ENCODE results near the gene WNT8B.

WNT8B gene

GRCh38 chr10:100489396-100489795 lies 26.6 kb downstream of the WNT8B start:
- no peak for TF ChIP-seq CTCF (IDR thresholded peaks at IDR 0.05; ENCODE audit: control insufficient read depth, insufficient read depth, low read depth, low read length, missing control alignments)
- DNase-seq (ENCODE audit: low read depth): no peak
- H3K4me3 ChIP-seq (ENCODE audit: control insufficient read depth, low read depth, low read length): no peak overlapping the region

GRCh38 chr10:100490531-100490930 lies 27.7 kb downstream of the WNT8B start:
- DNase-seq (ENCODE audit: low read depth): no peak
- H3K4me3 ChIP-seq (ENCODE audit: control insufficient read depth, low read depth, low read length): no peak overlapping the region
- no peak for TF ChIP-seq CTCF (IDR thresholded peaks at IDR 0.05; ENCODE audit: control insufficient read depth, insufficient read depth, low read depth, low read length, missing control alignments)

- no peak for DNase-seq (ENCODE audit: low read depth)
- H3K4me3 ChIP-seq (ENCODE audit: control insufficient read depth, low read depth, low read length): no peak overlapping the region
- TF ChIP-seq CTCF (IDR thresholded peaks at IDR 0.05; ENCODE audit: control insufficient read depth, insufficient read depth, low read depth, low read length, missing control alignments): no peak
Measured at GRCh38 chr10:100496567-100496966, 33.8 kb downstream of the WNT8B start.

- no peak for TF ChIP-seq CTCF (IDR thresholded peaks at IDR 0.05; ENCODE audit: control insufficient read depth, insufficient read depth, low read depth, low read length, missing control alignments)
- no peak overlapping the region for H3K4me3 ChIP-seq (ENCODE audit: control insufficient read depth, low read depth, low read length)
- DNase-seq (ENCODE audit: low read depth): no peak
Measured at GRCh38 chr10:100498059-100498458, 35.2 kb downstream of the WNT8B start.

- no peak for DNase-seq (ENCODE audit: low read depth)
- no peak overlapping the region for H3K4me3 ChIP-seq (ENCODE audit: control insufficient read depth, low read depth, low read length)
- no peak for TF ChIP-seq CTCF (IDR thresholded peaks at IDR 0.05; ENCODE audit: control insufficient read depth, insufficient read depth, low read depth, low read length, missing control alignments)
Measured at GRCh38 chr10:100501423-100501822, 38.6 kb downstream of the WNT8B start.

- TF ChIP-seq CTCF (IDR thresholded peaks at IDR 0.05; ENCODE audit: control insufficient read depth, insufficient read depth, low read depth, low read length, missing control alignments): no peak
- H3K4me3 ChIP-seq (ENCODE audit: control insufficient read depth, low read depth, low read length): no peak overlapping the region
- DNase-seq (ENCODE audit: low read depth): no peak
Measured at GRCh38 chr10:100502926-100503494, 40.2 kb downstream of the WNT8B start.

GRCh38 chr10:100504096-100504495 lies 41.3 kb downstream of the WNT8B start:
- TF ChIP-seq CTCF (IDR thresholded peaks at IDR 0.05; ENCODE audit: control insufficient read depth, insufficient read depth, low read depth, low read length, missing control alignments): no peak
- DNase-seq (ENCODE audit: low read depth): no peak
- H3K4me3 ChIP-seq (ENCODE audit: control insufficient read depth, low read depth, low read length): no peak overlapping the region
